Uterus (tissue), 4 donors: Measurements from ENCODE around the gene ATP6V0D1. TPM values are rescaled to one million over a fixed set of nuclear protein-coding genes. Genes with fewer than 3 reads are reported as not detected.

ENCODE experiments used
- DNase-seq, 2 donors: peaks; one replicate each; pipeline ENCODE4 v3.0.0-alpha.2; 2019 to 2020
- H3K27ac ChIP-seq, 2 donors: fragments of 200-600 bp; sonication (generic); 1 replicate in 1 of 2; 2 replicates in 1 of 2; pipeline ENCODE4 v1.5.1; 2016 to 2018
- H3K27me3 ChIP-seq, 2 donors: fragments of 200-600 bp; sonication (generic); one replicate each; pipeline ENCODE4 v1.5.1; 2018 to 2019; ENCODE audit warnings: control low read depth in 1 of 2
- H3K36me3 ChIP-seq, 2 donors: fragments of 200-600 bp; sonication (generic); one replicate each; pipeline ENCODE4 v1.5.1; 2019; ENCODE audit warnings: control low read depth in 1 of 2
- H3K4me1 ChIP-seq, 2 donors: fragments of 200-600 bp; sonication (generic); one replicate each; pipeline ENCODE4 v1.5.1; 2018 to 2019; ENCODE audit warnings: control low read depth in 1 of 2
- H3K4me3 ChIP-seq, 2 donors: fragments of 200-600 bp; sonication (generic); 1 replicate in 1 of 2; 2 replicates in 1 of 2; pipeline ENCODE4 v1.5.1; 2018 to 2019; ENCODE audit warnings: mild to moderate bottlenecking in 1 of 2
- H3K9me3 ChIP-seq, 2 donors: fragments of 200-600 bp; sonication (generic); one replicate each; pipeline ENCODE4 v1.5.1; 2019; ENCODE audit warnings: control low read depth in 1 of 2
- CTCF ChIP-seq, 4 experiments: fragments of 200-600 bp in 2 of 4; fragments of 450-650 bp in 2 of 4; sonication (generic) in 2 of 4; IDR thresholded peaks; one replicate each; pipeline ENCODE4 v1.5.1; 2016 to 2019; ENCODE audit warnings: antibody characterized with exemption in 4 of 4, mild to moderate bottlenecking in 2 of 4, moderate library complexity in 1 of 4
- POLR2A ChIP-seq, 2 donors: fragments of 450-650 bp; IDR thresholded peaks; one replicate each; pipeline ENCODE4 v1.6.1; 2016; ENCODE audit warnings: antibody characterized with exemption in 2 of 2, mild to moderate bottlenecking in 1 of 2, moderate library complexity in 1 of 2
- intact Hi-C: fragments of 100-400 bp; cut with DNase I; formaldehyde crosslinking; loops from one replicate; pipeline ENCODE4 v1.15.1; 2023; ENCODE audit warnings: low total_unique reads
- total RNA-seq, 4 donors: library from RNA; depleted of rRNA in 3 of 4; stranded (reverse); fragments of >200 nt in 3 of 4; gene quantifications; one replicate each; pipeline versions ENCODE4 v1.1.0 to v1.2.4, GENCODE V29; 2014 to 2023
- donor health status: DM: yes; HTN: yes; CAD: no.

The ATP6V0D1 gene
- total RNA-seq, 4 donors from 2014 or later: 67.4 to 243 (median 100) TPM

DNA sequence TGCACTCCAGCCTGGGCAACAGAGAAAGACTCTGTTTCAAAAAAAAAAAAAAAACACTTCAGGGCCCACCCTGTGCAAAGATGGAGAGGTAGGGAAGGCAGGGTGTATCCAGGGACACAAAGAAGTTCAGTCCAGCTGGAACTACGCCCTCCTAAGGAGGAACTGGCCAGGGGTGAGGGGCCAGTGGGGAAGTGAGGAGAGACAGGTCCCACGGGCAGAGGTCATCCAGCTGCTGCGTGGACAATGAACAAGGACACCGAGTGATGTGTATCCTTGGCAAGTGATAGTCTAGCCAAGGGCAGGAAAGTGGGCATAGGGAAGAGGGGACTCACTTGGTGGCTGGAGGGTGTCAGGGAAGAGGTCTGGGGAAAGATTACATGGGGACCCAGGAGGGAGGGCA, 38.3 kb upstream of the ATP6V0D1 start:
- Histone ChIP-seq H3K9me3 (no peaks in the 10 kb centered on the region), H3K27me3 (no peaks in the 10 kb centered on the region), H3K4me3 (no peak overlapping the region), H3K27ac (no peak overlapping the region), H3K4me1 (no peaks in the 10 kb centered on the region), H3K36me3 (no peaks in the 10 kb centered on the region)
- TF ChIP-seq CTCF (IDR thresholded peaks at IDR 0.05) (no peak), POLR2A (IDR thresholded peaks at IDR 0.05) (no peak)
- intact Hi-C loops: loop anchor here (2.0 kb wide), 1 partner anchor 32 kb away; no protein-coding TSS in a partner anchor
- DNase-seq: no peak

GRCh38 chr16:67518676-67519075, 37.7 kb upstream of the ATP6V0D1 start:
- Histone ChIP-seq H3K36me3 (no peaks in the 10 kb centered on the region), H3K9me3 (no peaks in the 10 kb centered on the region), H3K27me3 (no peaks in the 10 kb centered on the region), H3K4me1 (no peaks in the 10 kb centered on the region), H3K27ac (no peak overlapping the region), H3K4me3 (no peak overlapping the region)
- TF ChIP-seq CTCF (IDR thresholded peaks at IDR 0.05) (no peak), POLR2A (IDR thresholded peaks at IDR 0.05) (no peak)
- intact Hi-C loops: loop anchor here (2.0 kb wide), 1 partner anchor 32 kb away; no protein-coding TSS in a partner anchor
- DNase-seq: no peak

GRCh38 chr16:67517661-67518423, 36.9 kb upstream of the ATP6V0D1 start:
- Histone ChIP-seq H3K27me3 (no peaks in the 10 kb centered on the region), H3K27ac (peak overlapping the region in 1 of 2 donors; percentile 46), H3K36me3 (no peaks in the 10 kb centered on the region), H3K4me1 (no peaks in the 10 kb centered on the region), H3K9me3 (no peaks in the 10 kb centered on the region), H3K4me3 (no peak overlapping the region)
- intact Hi-C loops: loop anchor here (2.0 kb wide), 1 partner anchor 31 kb away; no protein-coding TSS in a partner anchor
- no peak for DNase-seq
- no peak for TF ChIP-seq CTCF (IDR thresholded peaks at IDR 0.05)
- TF ChIP-seq POLR2A (IDR thresholded peaks at IDR 0.05): no peak

- intact Hi-C loops: no loop called here
- Histone ChIP-seq H3K36me3 (no peaks in the 10 kb centered on the region), H3K27me3 (no peaks in the 10 kb centered on the region), H3K4me1 (no peaks in the 10 kb centered on the region), H3K27ac (peak overlapping the region in 1 of 2 donors; percentile 46), H3K4me3 (no peak overlapping the region), H3K9me3 (no peaks in the 10 kb centered on the region)
- TF ChIP-seq CTCF (IDR thresholded peaks at IDR 0.05) (no peak), POLR2A (IDR thresholded peaks at IDR 0.05) (no peak)
- no peak for DNase-seq
These were observed 36.1 kb upstream of the ATP6V0D1 start for GRCh38 chr16:67517155-67517445.

DNA sequence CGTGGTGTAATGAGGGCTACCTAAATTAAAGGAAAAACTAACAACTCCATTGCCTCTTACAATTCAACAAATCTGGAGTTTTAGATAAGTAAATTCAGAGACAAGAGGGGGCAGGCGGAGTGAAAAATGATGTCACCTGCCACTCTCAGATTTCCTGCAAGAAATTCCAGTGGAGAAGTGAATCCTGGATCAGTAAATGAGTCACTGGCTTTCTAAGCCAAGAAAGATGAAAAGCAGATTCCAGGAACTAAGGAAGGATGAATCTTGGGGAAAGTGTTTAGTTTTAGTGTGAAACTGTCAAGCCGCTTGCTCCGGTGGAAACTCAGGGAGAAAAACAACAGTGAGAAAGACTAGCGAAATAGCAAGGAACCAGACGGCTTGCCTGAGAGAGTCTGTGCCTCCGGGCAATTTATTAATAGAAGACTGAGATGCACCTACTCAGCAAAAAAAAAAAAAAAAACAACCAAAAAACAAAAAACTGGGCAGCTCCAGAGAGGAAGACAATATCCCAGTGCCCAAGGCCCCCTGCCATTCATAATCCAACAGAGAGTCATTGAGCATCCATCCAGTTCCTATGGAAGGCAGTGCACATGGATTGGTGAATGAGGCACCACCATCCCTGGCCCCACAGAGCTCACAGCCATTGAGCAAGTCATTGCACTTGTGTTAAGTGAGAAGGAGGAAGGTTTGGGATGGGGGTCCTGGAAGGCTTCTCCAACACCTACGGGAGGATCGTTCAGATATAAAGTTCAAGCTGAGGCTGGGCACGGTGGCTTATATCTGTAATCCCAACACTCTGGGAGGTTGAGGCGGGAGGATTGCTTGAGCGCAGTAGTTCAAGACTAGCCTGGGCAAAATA, 35.6 kb upstream of the ATP6V0D1 start:
- no peak for DNase-seq
- no peak for TF ChIP-seq CTCF (IDR thresholded peaks at IDR 0.05)
- no peak for TF ChIP-seq POLR2A (IDR thresholded peaks at IDR 0.05)
- H3K27me3 ChIP-seq: no peaks in the 10 kb centered on the region
- no peaks in the 10 kb centered on the region for H3K9me3 ChIP-seq
- no peaks in the 10 kb centered on the region for H3K4me1 ChIP-seq
- intact Hi-C loops: no loop called here
- H3K36me3 ChIP-seq: no peaks in the 10 kb centered on the region
- H3K27ac ChIP-seq: peak overlapping the region in 1 of 2 donors; percentile 46
- no peak overlapping the region for H3K4me3 ChIP-seq
